ENCODE measurements around the gene IQGAP3. TPM values are rescaled to one million over a fixed set of nuclear protein-coding genes. Genes with fewer than 3 reads are reported as not detected.

IQGAP3 gene
- total RNA-seq, 2 experiments from 2014 or later, result not detected

GRCh38 chr1:156540955-156541354 is 31.4 kb downstream of the IQGAP3 start:
- H3K36me3 Mint-ChIP-seq (ENCODE audit: low read depth), result no peaks in the 10 kb centered on the region
- Histone ChIP-seq H3K27me3 (ENCODE audit: control insufficient read depth in 1 of 2, insufficient read depth in 2 of 2, low read length in 2 of 2) (no peaks in the 10 kb centered on the region), H3K9me3 (ENCODE audit: control insufficient read depth in 1 of 2, insufficient read depth in 1 of 2, low read length in 2 of 2) (no peaks in the 10 kb centered on the region), H3K36me3 (ENCODE audit: insufficient read depth, low read length) (no peaks in the 10 kb centered on the region), H3K4me3 (ENCODE audit: low read length) (no peak overlapping the region), H3K4me1 (ENCODE audit: insufficient read depth, low read length) (no peaks in the 10 kb centered on the region), H3K27ac (ENCODE audit: low read depth in 1 of 2, low read length in 2 of 2) (no peak overlapping the region)
- no peaks in the 10 kb centered on the region for H3K9me3 Mint-ChIP-seq
- no peaks in the 10 kb centered on the region for H3K27me3 Mint-ChIP-seq
- ChIA-PET POLR2A (interaction anchor here (1.8 kb wide), 1 partner anchor 40 kb away, joined by 6 read pairs; the partner anchor contains the start of gene MEF2D), CTCF (no interaction called here)
- no peak for DNase-seq
- no peak overlapping the region for H3K4me3 Mint-ChIP-seq
- no peak for ATAC-seq (ENCODE audit: poor library complexity)
- TF ChIP-seq, protein P1, sequence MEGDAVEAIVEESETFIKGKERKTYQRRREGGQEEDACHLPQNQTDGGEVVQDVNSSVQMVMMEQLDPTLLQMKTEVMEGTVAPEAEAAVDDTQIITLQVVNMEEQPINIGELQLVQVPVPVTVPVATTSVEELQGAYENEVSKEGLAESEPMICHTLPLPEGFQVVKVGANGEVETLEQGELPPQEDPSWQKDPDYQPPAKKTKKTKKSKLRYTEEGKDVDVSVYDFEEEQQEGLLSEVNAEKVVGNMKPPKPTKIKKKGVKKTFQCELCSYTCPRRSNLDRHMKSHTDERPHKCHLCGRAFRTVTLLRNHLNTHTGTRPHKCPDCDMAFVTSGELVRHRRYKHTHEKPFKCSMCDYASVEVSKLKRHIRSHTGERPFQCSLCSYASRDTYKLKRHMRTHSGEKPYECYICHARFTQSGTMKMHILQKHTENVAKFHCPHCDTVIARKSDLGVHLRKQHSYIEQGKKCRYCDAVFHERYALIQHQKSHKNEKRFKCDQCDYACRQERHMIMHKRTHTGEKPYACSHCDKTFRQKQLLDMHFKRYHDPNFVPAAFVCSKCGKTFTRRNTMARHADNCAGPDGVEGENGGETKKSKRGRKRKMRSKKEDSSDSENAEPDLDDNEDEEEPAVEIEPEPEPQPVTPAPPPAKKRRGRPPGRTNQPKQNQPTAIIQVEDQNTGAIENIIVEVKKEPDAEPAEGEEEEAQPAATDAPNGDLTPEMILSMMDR (IDR thresholded peaks at IDR 0.05), result no peak
- no peak overlapping the region for H3K27ac Mint-ChIP-seq
- no peaks in the 10 kb centered on the region for H3K4me1 Mint-ChIP-seq (ENCODE audit: low read depth)
- intact Hi-C loops (cut with DNase I, micrococcal nuclease), result loop anchor here in 1 of 2 experiments (10.0 kb wide), 1 partner anchor 56 kb away; no protein-coding TSS in a partner anchor

DNA sequence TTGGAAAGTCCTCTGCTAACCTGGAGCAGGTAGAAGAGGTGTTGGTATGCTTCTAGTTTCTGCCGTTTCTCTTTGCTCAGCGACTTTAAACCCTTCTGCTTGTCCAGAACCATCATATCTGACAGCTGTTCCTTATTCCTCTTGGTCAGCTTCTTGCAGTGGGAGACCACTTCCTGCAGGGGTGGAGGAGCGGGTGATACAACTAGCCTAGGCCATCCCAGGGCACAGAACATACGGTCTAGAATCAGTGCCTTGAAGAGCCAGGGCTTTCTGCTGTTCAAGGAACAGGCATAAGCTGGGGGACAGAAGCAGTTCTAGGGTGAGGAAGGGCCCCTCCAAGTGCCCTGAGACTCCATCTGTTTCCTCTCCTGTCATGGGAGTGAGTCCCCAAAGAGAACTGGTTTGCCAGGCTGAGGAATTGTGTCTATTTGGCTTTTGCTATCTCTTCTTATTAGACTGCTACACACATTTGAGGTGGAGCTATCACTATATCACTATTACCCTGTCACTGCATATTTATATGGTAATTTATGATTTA is 32.5 kb downstream of the IQGAP3 start:
- Mint-ChIP-seq H3K4me1 (ENCODE audit: low read depth) (no peaks in the 10 kb centered on the region), H3K27ac (no peak overlapping the region), H3K9me3 (no peaks in the 10 kb centered on the region), H3K27me3 (no peaks in the 10 kb centered on the region), H3K36me3 (ENCODE audit: low read depth) (no peaks in the 10 kb centered on the region), H3K4me3 (no peak overlapping the region)
- CTCF ChIA-PET, result no interaction called here
- H3K9me3 ChIP-seq (ENCODE audit: control insufficient read depth in 1 of 2, insufficient read depth in 1 of 2, low read length in 2 of 2), result no peaks in the 10 kb centered on the region
- DNase-seq (no peak), ATAC-seq (ENCODE audit: poor library complexity) (no peak)
- H3K4me1 ChIP-seq (ENCODE audit: insufficient read depth, low read length), result no peaks in the 10 kb centered on the region
- H3K27ac ChIP-seq (ENCODE audit: low read depth in 1 of 2, low read length in 2 of 2), result no peak overlapping the region
- H3K4me3 ChIP-seq (ENCODE audit: low read length), result no peak overlapping the region
- TF ChIP-seq, protein P1 (IDR thresholded peaks at IDR 0.05), result no peak
- no peaks in the 10 kb centered on the region for H3K36me3 ChIP-seq (ENCODE audit: insufficient read depth, low read length)
- no peaks in the 10 kb centered on the region for H3K27me3 ChIP-seq (ENCODE audit: control insufficient read depth in 1 of 2, insufficient read depth in 2 of 2, low read length in 2 of 2)
- intact Hi-C loops (cut with DNase I, micrococcal nuclease), result loop anchor here in 1 of 2 experiments (10.0 kb wide), 1 partner anchor 55 kb away; no protein-coding TSS in a partner anchor
- POLR2A ChIA-PET, result interaction anchor here (1.8 kb wide), 1 partner anchor 39 kb away, joined by 6 read pairs; the partner anchor contains the start of gene MEF2D

GRCh38 chr1:156538711-156539440 is 33.5 kb downstream of the IQGAP3 start:
- intact Hi-C loops (cut with DNase I, micrococcal nuclease), result no loop called here
- Mint-ChIP-seq H3K36me3 (ENCODE audit: low read depth) (no peaks in the 10 kb centered on the region), H3K27me3 (no peaks in the 10 kb centered on the region), H3K4me1 (ENCODE audit: low read depth) (no peaks in the 10 kb centered on the region), H3K9me3 (no peaks in the 10 kb centered on the region), H3K27ac (no peak overlapping the region), H3K4me3 (no peak overlapping the region)
- DNase-seq, result no peak
- no peak overlapping the region for H3K27ac ChIP-seq (ENCODE audit: low read depth in 1 of 2, low read length in 2 of 2)
- ATAC-seq (ENCODE audit: poor library complexity), result no peak
- no peaks in the 10 kb centered on the region for H3K4me1 ChIP-seq (ENCODE audit: insufficient read depth, low read length)
- no peaks in the 10 kb centered on the region for H3K27me3 ChIP-seq (ENCODE audit: control insufficient read depth in 1 of 2, insufficient read depth in 2 of 2, low read length in 2 of 2)
- H3K36me3 ChIP-seq (ENCODE audit: insufficient read depth, low read length), result no peaks in the 10 kb centered on the region
- no peaks in the 10 kb centered on the region for H3K9me3 ChIP-seq (ENCODE audit: control insufficient read depth in 1 of 2, insufficient read depth in 1 of 2, low read length in 2 of 2)
- CTCF ChIA-PET, result no interaction called here
- no peak overlapping the region for H3K4me3 ChIP-seq (ENCODE audit: low read length)
- TF ChIP-seq, protein P1 (IDR thresholded peaks at IDR 0.05), result no peak
- POLR2A ChIA-PET, result no interaction called here

Data from CD4-positive, alpha-beta T cell (primary cell).